Colon (tissue), 2 donors: ENCODE measurements around the gene PRDM4.

Experiments used
- FAIRE-seq: peaks from 2 replicates; lab custom pipeline; 2012; peaks lifted over from hg19 to GRCh38; lab: Jason Lieb, UNC
- donor health status: control.
- donor health status: control.

PRDM4 gene

GRCh38 chr12:107760809-107761501 is at the start of gene PRDM4:
TSS of gene PRDM4 (minus strand) at chr12:107761137. CDS start at chr12:107760515, 622 bp downstream.
- no peak for FAIRE-seq

DNA sequence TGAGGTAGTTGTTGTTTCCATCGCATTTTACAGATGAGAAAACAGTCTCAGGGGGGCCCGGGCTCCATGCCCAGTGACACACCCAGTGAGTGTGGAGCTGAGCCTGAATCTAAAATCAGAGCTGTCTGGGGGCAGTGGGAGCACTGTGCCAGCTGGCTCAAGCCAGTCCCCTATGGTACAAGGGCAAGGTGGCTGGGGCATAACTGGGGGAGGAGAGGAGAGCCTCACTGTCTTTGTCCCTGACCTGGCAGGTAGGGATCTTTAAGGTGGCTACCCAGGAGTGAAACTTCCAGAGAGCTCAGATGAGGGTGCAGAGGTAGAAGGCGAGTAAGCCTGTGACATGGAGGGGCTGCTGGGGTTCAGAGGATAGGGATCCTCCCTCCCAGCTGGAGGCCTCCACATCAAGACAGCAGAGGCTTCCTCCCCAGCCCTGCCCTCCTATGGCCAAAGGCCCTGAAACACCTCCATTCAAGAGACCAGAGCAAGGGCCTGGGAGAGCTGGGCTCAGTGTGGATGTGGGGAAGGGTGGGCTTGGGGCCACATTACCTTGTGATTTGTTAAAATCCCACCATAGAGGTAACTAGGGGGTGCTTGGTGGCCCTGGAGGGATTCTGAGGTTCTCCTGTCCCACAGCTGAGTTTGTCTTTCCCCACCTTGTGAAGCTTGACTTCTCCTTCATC is 46.7 kb upstream of the PRDM4 start:
- FAIRE-seq: no peak

- FAIRE-seq: no peak
Observed at GRCh38 chr12:107805488-107806180, 44.7 kb upstream of the PRDM4 start.

- FAIRE-seq: no peak
Observed at GRCh38 chr12:107803092-107803491, 42.2 kb upstream of the PRDM4 start.

GRCh38 chr12:107801150-107801549 is 40.2 kb upstream of the PRDM4 start:
- no peak for FAIRE-seq

- no peak for FAIRE-seq
Observed at GRCh38 chr12:107798580-107798979, 37.6 kb upstream of the PRDM4 start.

GRCh38 chr12:107794451-107794850 is 33.5 kb upstream of the PRDM4 start:
- no peak for FAIRE-seq

DNA sequence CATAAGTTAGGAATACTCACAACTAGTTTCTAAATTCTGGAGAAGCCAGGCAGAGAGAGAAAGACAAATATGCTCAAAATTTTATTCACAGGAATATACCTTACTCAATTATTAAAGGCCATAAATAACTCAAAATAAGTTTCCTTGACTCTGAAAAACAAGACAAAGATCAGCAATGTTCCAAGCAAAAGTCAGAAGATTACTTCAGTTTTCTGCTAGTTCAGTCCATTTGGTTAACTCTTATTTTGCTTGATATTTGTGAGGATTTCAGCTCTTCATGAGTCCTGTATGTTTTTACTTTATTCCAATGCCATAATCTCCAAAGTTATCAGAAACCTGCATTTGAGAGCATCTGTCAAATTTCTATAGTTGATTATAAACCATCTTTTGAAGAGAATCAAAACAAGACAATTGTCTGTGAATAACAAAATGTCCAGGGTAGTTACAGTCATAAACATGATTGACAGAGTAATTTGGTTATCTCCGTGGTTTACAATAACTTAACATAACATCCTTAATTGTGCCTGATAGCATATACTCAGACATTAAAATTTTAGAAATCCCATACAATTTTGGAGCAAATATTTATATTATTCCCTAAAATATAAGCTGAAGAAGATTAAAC is 30.6 kb upstream of the PRDM4 start:
- FAIRE-seq: no peak

DNA sequence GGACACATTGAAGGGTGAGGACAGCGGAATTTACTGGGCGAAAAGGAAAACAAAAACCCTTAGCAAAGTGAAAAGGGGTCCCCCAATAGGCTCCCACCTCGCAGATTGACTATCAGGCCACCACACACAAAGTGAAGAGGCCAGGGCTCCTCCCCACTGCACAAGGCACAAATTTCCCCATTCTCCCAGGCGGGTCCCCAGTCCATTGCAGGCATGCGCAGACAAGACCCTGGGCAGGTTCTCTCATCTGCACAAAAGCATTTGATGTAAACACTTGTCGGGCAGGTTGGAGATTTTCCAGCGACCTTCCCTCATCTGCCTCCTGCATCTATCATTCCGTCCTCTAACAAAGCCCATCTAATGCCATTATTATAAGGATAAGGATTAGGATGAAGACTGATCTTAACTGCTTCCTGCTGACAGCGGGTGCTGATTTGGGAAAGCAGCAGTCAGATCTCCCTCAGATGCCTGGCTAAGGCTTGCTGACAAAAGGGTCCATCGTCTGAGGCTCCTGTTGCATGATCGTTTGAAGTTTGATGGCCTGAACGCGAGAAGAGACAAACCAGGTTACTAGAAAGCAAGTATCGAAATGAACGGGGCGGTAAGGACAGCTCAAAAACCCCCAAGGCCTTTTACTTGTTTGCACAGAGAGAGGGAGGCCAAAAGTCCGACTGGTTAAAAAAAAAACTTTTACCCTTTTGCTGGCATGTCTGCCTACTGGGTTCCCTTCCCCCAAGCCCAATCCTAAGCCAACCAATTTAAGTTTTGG is 27.9 kb upstream of the PRDM4 start:
- no peak for FAIRE-seq

DNA sequence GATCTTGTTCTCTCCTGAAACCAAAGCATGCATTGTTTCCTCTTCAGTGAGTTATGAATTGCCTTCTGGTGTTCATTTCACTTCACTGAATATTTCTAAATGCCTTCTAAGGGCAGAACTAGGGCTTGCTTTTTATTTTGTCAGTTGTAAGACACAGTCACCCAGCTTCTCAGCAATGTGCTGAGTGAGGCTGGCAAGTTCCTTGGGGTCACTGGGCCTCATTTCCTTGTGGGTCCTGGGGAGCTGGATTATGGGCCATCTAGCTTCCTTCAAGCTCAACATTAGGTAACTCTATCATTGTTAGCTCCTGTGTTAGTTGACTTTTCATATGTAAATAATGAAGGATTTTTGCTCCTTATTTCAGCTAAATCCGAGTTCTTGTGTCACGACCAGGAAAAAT is 27.3 kb upstream of the PRDM4 start:
- no peak for FAIRE-seq

- no peak for FAIRE-seq
Observed at GRCh38 chr12:107783406-107784376, 22.8 kb upstream of the PRDM4 start.

DNA sequence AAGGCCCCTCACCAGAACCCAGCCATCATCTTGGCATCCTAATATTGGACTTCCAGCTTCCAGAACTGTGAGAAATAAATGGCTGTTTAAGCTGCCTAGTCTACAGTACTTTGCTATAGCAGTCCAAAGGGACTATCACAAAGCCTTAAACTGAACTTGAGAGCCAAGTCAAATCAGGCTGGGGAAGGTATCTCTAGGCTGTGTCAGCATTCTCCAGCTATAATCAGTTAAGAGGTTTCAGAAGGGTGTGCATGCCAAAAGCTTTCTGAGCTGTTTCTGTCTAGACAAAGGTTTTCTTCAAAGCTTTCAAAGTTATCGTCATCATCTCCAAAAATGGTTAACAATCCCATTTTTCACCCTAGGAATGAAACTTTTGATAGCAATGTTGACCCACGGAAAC is 21.1 kb upstream of the PRDM4 start:
- FAIRE-seq: no peak

- FAIRE-seq: no peak
Observed at GRCh38 chr12:107780298-107780697, 19.4 kb upstream of the PRDM4 start.

- no peak for FAIRE-seq
Observed at GRCh38 chr12:107779077-107779831, 18.3 kb upstream of the PRDM4 start.

DNA sequence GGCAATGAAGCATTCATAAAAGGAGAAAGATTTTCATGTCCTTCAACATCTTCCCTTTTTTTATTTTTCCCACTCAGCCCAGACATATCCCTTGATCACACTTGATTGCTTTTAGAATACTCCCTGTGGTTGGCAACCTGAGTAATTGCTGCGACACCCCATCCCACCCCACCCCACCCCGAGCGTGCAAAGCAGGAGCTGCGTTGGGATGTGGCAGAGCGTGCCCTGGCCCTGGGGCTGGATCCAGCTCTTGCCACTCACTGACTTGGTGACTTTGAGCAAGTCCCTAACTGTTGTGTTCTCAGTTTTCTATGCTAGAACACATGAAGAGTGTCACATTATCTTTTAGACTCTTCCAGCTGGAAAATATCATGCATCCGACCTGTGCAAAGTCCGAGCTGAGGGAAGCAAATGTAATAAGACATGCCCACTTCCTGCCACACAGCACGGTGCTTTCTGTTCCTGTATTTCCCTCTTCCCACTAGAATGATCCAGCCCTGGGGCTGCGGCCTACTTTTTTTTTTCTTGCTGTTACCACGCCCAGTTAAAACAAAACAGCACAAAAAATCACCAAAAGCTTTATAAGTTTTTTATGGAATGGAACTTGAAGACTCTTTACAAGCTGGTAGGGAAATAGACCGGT is 17.6 kb upstream of the PRDM4 start:
- no peak for FAIRE-seq

DNA sequence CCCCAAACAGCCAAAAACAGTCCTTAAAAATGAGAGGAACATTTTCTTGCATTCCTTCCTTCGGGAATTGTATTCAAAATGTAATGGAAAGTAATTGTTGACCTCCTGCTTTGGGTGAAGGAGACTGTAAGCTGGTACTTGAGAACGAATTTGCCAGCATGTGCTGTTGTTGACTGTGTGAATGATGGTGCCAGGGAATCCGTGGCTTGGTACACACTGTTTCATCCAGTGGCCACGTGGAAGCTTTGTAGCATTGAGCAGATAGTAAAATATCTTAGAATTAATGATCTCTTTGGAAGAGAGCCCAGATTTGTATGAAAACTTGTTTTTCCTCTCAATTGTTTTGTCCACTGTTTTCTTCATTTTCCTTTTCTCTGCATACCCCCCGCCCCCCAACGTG is 15.2 kb upstream of the PRDM4 start:
- no peak for FAIRE-seq

DNA sequence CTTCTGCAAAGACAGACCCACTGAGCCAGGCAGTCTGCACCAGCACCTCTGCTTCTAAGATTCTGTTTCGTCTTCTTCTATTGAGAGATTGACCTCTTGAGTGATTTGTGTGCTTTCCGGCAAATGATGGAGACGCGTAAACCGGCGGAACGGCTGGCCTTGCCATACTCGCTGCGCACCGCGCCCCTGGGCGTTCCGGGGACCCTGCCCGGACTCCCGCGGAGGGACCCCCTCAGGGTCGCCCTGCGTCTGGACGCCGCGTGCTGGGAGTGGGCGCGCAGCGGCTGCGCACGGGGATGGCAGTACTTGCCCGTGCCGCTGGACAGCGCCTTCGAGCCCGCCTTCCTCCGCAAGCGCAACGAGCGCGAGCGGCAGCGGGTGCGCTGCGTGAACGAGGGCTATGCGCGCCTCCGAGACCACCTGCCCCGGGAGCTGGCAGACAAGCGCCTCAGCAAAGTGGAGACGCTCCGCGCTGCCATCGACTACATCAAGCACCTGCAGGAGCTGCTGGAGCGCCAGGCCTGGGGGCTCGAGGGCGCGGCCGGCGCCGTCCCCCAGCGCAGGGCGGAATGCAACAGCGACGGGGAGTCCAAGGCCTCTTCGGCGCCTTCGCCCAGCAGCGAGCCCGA is 14.3 kb upstream of the PRDM4 start:
- no peak for FAIRE-seq

- no peak for FAIRE-seq
Observed at GRCh38 chr12:107774349-107775029, 13.6 kb upstream of the PRDM4 start, which contains the start of gene ASCL4. TSS of gene ASCL4 (plus strand) at chr12:107774704. CDS start at chr12:107775219, 515 bp downstream.
